GM19452 (cell line): Measurements from ENCODE around the gene SLC1A2.

ENCODE experiments used
- ATAC-seq: cut with Tn5 transposase; IDR thresholded peaks from one replicate; pipeline ENCODE4 v1.9.1; 2021; ENCODE audit not compliant: unreplicated experiment

The SLC1A2 gene

GRCh38 chr11:35330156-35330889, 89.0 kb downstream of the SLC1A2 start:
- no peak for ATAC-seq

- ATAC-seq: no peak
Measured at GRCh38 chr11:35327829-35328228, 91.5 kb downstream of the SLC1A2 start.

- ATAC-seq: no peak
Measured at GRCh38 chr11:35326266-35326879, 93.0 kb downstream of the SLC1A2 start.

GRCh38 chr11:35324981-35325380, 94.4 kb downstream of the SLC1A2 start:
- ATAC-seq: no peak

- no peak for ATAC-seq
Measured at GRCh38 chr11:35324183-35324886, 95.0 kb downstream of the SLC1A2 start.

- ATAC-seq: no peak
Measured at GRCh38 chr11:35323076-35323868, 96.1 kb downstream of the SLC1A2 start.

- no peak for ATAC-seq
Measured at GRCh38 chr11:35322318-35322979, 96.9 kb downstream of the SLC1A2 start.

- no peak for ATAC-seq
Measured at GRCh38 chr11:35321532-35322317, 97.6 kb downstream of the SLC1A2 start.

- ATAC-seq: no peak
Measured at GRCh38 chr11:35321111-35321510, 98.2 kb downstream of the SLC1A2 start.

GRCh38 chr11:35318977-35319925, 100.1 kb downstream of the SLC1A2 start:
- ATAC-seq: no peak

GRCh38 chr11:35318309-35318708, 101.0 kb downstream of the SLC1A2 start:
- no peak for ATAC-seq

GRCh38 chr11:35317253-35317652, 102.1 kb downstream of the SLC1A2 start:
- no peak for ATAC-seq

GRCh38 chr11:35316161-35316560, 103.2 kb downstream of the SLC1A2 start:
- no peak for ATAC-seq

GRCh38 chr11:35313760-35314153, 105.6 kb downstream of the SLC1A2 start:
- peak; percentile 14 for ATAC-seq

GRCh38 chr11:35313066-35313759, 106.1 kb downstream of the SLC1A2 start:
- ATAC-seq: peak; percentile 89

- no peak for ATAC-seq
Measured at GRCh38 chr11:35311331-35311730, 108.0 kb downstream of the SLC1A2 start.

- ATAC-seq: no peak
Measured at GRCh38 chr11:35308157-35308556, 111.2 kb downstream of the SLC1A2 start.

GRCh38 chr11:35307221-35307621, 112.1 kb downstream of the SLC1A2 start:
- ATAC-seq: no peak
